Measurements from ENCODE around the gene MASP1. TPM values are rescaled to one million over a fixed set of nuclear protein-coding genes. Genes with fewer than 3 reads are reported as not detected.
"Not testable (repeated sequence)": the region's sequence is repeated elsewhere in the genome, so short reads cannot be mapped to it uniquely, and the experiment has no call there.

The MASP1 gene
- total RNA-seq, 1 donor, result under 0.01 TPM

DNA sequence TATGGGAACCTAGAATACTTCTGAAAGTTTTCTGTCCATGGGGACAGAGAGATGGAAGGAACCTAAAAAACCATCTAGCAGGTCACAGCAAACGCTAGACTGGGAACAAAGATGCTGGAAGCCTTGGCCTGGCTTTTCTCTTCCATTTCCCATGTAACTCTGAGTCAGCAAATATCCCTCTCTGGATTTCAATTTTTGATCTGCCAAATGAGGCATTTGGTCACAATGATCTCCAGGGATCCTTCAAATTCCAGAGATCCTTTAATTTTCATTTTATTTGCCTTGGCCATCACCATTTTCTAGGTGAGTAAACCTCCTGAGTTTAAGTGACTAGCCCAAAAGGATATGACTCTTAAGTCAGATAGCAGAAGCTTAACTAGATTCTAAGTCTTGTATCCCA, 54.6 kb downstream of the MASP1 start:
- no peak for DNase-seq (ENCODE audit: low read depth in 2 of 3, low spot score in 2 of 3)

GRCh38 chr3:187230011-187230410, 61.5 kb downstream of the MASP1 start:
- DNase-seq (ENCODE audit: low read depth in 2 of 3, low spot score in 2 of 3), result no peak

GRCh38 chr3:187228740-187229139, 62.8 kb downstream of the MASP1 start:
- DNase-seq (ENCODE audit: low read depth in 2 of 3, low spot score in 2 of 3), result no peak

DNA sequence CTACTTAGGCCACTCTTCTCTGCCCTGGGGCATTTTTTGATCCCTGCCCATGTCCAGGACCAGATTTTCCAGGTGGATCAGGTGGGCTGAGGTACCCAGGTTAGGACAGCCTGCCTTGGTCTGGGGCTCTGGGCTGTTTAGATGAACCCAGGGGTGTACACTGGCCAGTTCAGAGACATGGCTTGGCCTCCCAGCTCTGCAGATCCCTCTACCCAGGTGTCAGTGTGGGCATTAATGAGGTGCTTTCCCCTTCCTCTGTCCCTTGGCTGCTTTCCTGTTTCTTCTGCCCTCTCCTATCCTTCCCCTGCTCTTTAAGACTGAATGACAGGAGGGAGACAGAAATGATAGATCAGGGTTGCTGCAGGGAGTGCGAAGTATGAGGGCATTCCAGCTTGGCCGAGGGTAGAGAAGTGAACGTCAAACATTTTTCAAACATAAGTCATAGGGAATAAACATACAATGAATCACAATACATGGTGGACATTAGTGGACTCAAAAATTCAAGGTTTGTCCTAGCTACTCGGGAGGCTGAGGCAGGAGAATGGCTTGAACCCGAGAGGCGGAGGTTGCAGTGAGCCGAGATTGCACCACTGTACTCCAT, 63.8 kb downstream of the MASP1 start:
- no peak for DNase-seq (ENCODE audit: low read depth in 2 of 3, low spot score in 2 of 3)

- DNase-seq (ENCODE audit: low read depth in 2 of 3, low spot score in 2 of 3), result no peak
Observed at GRCh38 chr3:187223799-187224198, 67.7 kb downstream of the MASP1 start.

- no peak for DNase-seq (ENCODE audit: low read depth in 2 of 3, low spot score in 2 of 3)
Observed at GRCh38 chr3:187222801-187223200, 68.7 kb downstream of the MASP1 start.

GRCh38 chr3:187215460-187215859, 76.1 kb downstream of the MASP1 start:
- DNase-seq (ENCODE audit: low read depth in 2 of 3, low spot score in 2 of 3), result no peak

DNA sequence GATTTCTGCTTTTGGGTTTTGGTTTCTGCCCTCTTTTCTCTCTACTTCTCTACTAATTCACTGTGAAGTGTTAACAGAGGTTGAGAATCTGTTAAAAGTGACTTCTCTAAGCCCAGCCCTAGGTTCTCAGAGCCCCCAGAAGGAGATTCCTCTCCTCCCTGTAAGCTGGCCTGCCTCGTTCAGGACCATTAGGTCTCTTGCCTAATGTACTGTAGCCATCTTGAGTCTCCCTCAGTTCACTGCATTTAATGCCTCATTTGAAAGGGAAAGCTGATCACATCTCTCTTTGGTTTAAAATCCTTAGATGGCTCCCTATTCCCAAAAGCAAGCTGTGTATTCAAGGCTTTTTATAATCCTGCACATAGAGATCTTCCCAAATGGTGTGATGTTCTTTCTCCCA, 77.9 kb downstream of the MASP1 start:
- no peak for DNase-seq (ENCODE audit: low read depth in 2 of 3, low spot score in 2 of 3)

DNA sequence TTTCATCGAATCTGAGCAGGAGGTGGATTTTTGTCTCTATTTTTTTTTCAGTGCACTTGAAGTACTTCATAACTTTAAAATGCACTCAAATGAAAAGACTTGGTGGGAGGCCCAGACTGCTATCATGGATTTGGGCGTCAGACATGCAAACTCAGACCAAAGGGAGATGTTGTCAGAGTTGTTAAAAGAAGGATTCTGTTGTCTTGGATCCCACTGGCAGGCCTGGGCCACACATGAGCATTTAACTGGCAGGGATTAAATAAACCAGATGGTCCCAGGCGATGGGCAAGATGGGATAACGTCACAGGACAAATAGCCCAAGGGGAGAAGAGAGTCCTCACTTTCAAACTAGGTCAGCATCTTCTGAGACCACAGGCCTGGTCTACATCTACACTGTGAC, 78.8 kb downstream of the MASP1 start:
- no peak for DNase-seq (ENCODE audit: low read depth in 2 of 3, low spot score in 2 of 3)

DNA sequence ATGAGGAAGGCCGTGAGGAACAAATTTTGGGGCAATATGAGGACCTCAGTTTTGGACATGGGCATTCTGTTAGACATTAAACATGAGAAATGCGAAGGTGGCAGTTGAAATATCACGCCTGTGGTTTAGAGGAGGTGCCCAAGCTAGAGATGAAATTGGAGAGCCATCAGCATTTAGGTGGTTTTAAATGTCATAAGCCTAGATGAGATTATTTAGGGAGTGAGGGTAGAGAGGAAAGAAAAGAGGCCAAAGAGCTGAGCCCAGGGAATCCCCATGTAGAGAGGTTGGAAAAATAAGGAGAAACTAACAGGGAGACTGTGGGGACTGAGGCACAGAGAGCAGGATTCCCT, 79.4 kb downstream of the MASP1 start:
- DNase-seq (ENCODE audit: low read depth in 2 of 3, low spot score in 2 of 3), result no peak

GRCh38 chr3:187211532-187212195, 79.9 kb downstream of the MASP1 start:
- no peak for DNase-seq (ENCODE audit: low read depth in 2 of 3, low spot score in 2 of 3)

DNA sequence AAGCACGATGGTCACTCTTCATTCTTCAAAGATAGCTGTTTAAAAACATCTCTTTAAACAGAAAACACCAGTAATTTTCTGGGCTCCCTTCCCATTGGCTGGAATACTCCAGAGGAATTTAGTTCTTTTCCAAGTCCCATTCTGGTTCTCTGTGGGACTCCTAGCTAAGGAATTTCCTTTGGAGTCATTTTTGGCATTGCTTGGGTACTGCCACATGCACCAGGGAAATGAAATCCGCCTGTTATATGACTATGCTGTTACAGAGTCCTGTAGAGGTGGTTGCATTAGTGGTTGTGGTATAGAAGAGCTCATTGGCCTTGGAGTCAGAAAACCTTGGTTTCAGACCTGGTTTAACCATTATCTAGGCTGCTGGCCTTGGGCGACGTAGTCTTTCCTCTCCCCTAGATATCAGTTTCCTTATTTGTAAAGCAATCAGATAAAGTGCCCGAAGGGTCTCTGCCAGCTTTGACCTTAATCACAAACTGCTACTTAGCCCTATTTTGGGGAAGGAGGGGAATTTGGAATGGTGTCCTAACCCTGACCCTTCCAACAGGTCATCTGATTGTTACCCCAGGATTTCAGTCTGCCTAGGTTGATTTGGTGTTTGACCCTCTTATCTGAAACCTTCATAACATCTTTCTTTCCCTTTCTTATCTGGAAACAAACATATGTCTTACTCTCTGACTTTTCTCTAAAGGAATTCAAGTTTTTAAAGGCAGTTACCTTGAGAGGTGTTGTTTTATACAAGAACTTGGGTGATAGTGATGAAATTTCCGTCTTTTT, 80.8 kb downstream of the MASP1 start:
- DNase-seq (ENCODE audit: low read depth in 2 of 3, low spot score in 2 of 3), result no peak

- no peak for DNase-seq (ENCODE audit: low read depth in 2 of 3, low spot score in 2 of 3)
Observed at GRCh38 chr3:187210091-187210490, 81.4 kb downstream of the MASP1 start.

GRCh38 chr3:187209491-187209890, 82.0 kb downstream of the MASP1 start:
- no peak for DNase-seq (ENCODE audit: low read depth in 2 of 3, low spot score in 2 of 3)

- DNase-seq (ENCODE audit: low read depth in 2 of 3, low spot score in 2 of 3), result no peak
Observed at GRCh38 chr3:187208159-187208558, 83.4 kb downstream of the MASP1 start.

- no peak for DNase-seq (ENCODE audit: low read depth in 2 of 3, low spot score in 2 of 3)
Observed at GRCh38 chr3:187207624-187208023, 83.9 kb downstream of the MASP1 start.

DNA sequence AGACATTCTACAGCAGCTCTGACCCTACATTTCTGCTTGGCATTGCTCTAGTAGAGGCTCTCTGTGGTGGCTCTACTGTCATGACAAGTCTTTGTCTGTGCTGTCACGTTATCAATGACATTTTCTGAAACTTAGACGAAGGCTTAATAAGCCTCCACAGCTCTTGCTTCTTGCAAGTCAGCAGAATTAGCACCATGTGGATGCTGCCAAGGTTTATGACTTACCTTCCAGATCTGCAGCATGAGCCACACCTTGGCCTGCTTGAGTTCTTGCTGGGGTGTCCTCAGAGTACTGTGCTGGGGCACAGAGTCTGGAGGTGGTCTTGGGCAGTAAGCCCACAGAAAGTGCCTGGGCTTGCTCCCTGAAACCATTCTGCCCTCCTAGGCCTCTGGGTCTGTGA, 84.5 kb downstream of the MASP1 start:
- DNase-seq (ENCODE audit: low read depth in 2 of 3, low spot score in 2 of 3), result no peak

- no peak for DNase-seq (ENCODE audit: low read depth in 2 of 3, low spot score in 2 of 3)
Observed at GRCh38 chr3:187205683-187206082, 85.9 kb downstream of the MASP1 start.

GRCh38 chr3:187199463-187200050, 92.0 kb downstream of the MASP1 start:
- not testable (repeated sequence) for DNase-seq (ENCODE audit: low read depth in 2 of 3, low spot score in 2 of 3)

DNA sequence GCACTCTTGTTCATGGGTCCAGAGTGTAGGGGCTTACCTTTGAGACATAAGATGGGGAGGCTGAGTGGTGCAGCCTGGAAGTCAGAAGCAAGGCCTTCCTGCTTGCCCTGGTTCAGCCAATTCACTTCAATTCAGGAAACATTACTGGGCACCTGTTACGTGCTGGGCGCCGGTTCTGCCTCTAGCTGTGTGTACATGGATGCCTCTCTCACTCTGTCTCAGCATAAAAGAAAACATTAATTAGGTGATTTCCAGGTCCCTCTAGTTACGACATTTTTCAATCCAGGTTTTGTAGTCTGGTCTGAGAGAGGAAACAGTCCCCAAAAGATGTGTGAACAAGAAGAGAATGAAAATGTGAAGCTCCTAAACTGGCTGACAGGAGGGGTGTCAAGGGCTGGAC, 93.0 kb downstream of the MASP1 start:
- DNase-seq (ENCODE audit: low read depth in 2 of 3, low spot score in 2 of 3), result no peak

DNA sequence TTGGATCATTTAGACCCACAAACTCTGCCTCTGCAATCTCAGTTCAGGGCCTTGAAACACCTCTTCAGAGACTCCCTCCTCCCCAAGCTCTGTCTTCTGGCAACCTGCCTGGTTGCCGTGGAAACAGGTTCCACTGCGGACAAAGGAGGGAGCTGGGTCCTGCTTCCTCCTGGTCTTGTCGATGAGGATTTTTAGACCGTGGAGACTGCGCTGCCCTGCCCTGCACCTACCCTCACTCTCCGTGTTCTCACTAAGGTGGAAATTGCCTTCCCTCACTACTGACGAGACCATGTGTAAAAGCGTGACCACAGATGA, 94.2 kb downstream of the MASP1 start, which contains the start of gene RTP1:
RTP1 (plus strand) TSS at position 152 of the 315 bp plus-strand sequence; CDS start at position 182, 30 bp downstream.
- DNase-seq (ENCODE audit: low read depth in 2 of 3, low spot score in 2 of 3), result no peak

All from hematopoietic multipotent progenitor cell (in vitro differentiated cells).